ENCODE results near the gene NUDT16L1.

Gene NUDT16L1

GRCh38 chr16:4663777-4664465 lies 29.4 kb upstream of the NUDT16L1 start:
- no peak for DNase-seq (ENCODE audit: low read depth in 2 of 2, low spot score in 1 of 2)

GRCh38 chr16:4664538-4665418 lies 28.6 kb upstream of the NUDT16L1 start:
- DNase-seq (ENCODE audit: low read depth in 2 of 2, low spot score in 1 of 2), result no peak

DNA sequence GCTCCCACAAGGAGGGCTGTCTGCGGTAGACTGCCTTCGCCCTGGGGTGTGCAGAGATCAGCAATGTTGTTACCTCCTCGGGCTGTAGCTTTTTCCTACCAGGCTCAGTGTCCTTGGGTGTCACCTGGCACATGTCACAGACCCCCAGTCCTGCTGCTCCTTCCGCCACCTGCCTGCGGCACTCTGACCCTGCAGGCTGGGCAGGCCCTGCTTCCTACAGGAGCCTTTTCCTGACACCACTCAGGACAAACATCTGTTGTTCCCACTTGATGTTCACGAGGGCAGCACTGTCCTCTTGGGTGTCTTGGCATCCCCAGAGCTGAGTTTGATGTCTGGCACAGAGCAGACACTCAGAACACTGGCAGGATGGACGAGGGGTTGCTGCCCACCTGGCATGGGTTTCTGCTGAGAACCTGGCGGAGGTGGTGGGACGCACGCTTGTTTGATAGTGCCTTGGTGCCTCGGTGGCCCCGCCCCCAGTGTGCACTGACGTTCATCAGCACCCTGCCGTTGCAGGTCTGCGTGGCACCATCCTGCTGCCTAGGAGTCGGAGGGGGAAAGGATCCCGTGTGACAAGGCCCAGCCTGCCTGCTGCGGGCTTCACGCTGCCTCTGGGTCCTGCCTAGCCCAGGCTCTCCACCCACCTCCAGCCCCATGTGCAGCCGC lies 26.7 kb upstream of the NUDT16L1 start:
- no peak for DNase-seq (ENCODE audit: low read depth in 2 of 2, low spot score in 1 of 2)

GRCh38 chr16:4667203-4667963 lies 26.0 kb upstream of the NUDT16L1 start:
- no peak for DNase-seq (ENCODE audit: low read depth in 2 of 2, low spot score in 1 of 2)

- no peak for DNase-seq (ENCODE audit: low read depth in 2 of 2, low spot score in 1 of 2)
Observed at GRCh38 chr16:4668313-4668960, 24.9 kb upstream of the NUDT16L1 start.

DNA sequence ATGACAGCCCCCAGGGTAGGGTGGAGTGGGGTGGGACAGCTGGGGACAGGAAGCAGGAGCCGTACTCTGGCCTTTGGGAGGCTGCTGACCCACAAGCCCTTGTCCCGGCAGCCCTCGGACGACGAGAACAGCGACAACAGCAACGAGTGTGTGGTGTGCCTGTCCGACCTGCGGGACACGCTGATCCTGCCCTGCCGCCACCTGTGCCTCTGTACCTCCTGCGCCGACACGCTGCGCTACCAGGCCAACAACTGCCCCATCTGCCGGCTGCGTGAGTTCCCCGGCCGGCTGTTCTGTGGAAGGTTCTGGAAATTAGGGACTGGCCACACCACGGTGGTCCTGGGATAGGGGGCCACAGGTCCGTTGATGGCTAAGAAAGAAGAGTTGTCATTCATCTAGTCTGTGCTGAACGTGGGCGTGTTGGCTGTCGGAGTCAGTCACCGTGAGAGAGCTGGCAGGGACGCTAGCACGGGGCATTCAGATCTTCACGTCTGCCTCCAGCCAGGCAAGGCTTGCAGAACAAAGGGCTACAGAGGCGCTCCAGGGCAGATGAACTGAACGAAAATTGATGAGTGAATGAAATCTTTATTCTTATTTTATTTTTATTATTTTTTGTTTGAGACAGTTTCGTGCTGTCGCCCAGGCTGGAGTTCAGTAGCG lies 19.8 kb upstream of the NUDT16L1 start:
- no peak for DNase-seq (ENCODE audit: low read depth in 2 of 2, low spot score in 1 of 2)

DNA sequence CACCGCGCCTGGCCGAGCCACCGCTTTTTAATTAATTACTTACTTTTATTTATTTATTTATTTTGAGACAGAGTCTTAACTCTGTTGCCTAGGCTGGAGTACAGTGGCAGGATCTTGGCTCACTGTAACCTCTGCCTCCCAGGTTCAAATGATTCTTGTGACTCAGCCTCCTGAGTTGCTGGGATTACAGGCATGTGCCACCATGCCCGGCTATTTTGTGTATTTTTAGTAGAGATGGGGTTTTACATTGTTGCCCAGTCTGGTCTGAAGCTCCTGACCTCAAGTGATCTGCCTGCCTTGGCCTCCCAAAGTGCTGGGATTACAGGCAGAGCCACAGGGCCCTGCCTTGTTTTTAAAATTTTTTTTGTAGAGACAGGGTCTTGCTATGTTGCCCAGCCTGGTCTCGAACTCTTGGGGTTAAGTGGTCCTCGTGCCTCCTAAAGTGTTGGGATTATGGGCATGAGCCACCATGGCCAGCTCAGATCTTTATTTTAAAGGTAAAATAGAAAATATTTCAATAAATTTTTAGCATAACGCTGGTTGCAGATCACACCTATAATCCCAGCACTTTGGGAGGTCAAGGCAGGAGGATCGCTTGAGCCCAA lies 18.3 kb upstream of the NUDT16L1 start:
- DNase-seq (ENCODE audit: low read depth in 2 of 2, low spot score in 1 of 2), result no peak

- peak; percentile 19 to 35 for DNase-seq (ENCODE audit: low read depth in 2 of 2, low spot score in 1 of 2)
Observed at GRCh38 chr16:4675864-4676786, 17.2 kb upstream of the NUDT16L1 start.

- DNase-seq (ENCODE audit: low read depth in 2 of 2, low spot score in 1 of 2), result no peak
Observed at GRCh38 chr16:4676831-4677230, 16.5 kb upstream of the NUDT16L1 start.

- DNase-seq (ENCODE audit: low read depth in 2 of 2, low spot score in 1 of 2), result no peak
Observed at GRCh38 chr16:4677390-4677789, 16.0 kb upstream of the NUDT16L1 start.

- DNase-seq (ENCODE audit: low read depth in 2 of 2, low spot score in 1 of 2), result no peak
Observed at GRCh38 chr16:4677994-4678393, 15.4 kb upstream of the NUDT16L1 start.

DNA sequence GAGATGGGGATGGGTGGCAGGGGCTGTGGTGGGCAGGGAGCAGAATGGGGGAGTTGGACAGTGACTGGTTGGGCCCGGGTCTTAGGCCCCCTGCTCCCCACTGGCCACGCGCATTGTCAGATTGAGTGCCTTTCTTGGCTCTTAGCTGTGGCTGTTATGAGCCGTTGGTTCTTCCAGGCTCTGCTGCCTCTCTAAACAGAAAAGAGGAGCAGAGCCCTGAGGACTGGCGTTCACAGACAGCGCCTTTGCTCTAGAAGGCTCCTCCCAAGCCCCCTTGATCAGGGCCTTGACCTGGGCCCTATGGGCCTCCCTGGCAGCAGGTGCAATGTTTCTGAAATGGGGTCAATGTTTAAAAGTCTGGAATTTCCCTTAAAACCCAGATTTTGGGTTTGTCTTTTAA lies 14.8 kb upstream of the NUDT16L1 start:
- DNase-seq (ENCODE audit: low read depth in 2 of 2, low spot score in 1 of 2), result no peak

DNA sequence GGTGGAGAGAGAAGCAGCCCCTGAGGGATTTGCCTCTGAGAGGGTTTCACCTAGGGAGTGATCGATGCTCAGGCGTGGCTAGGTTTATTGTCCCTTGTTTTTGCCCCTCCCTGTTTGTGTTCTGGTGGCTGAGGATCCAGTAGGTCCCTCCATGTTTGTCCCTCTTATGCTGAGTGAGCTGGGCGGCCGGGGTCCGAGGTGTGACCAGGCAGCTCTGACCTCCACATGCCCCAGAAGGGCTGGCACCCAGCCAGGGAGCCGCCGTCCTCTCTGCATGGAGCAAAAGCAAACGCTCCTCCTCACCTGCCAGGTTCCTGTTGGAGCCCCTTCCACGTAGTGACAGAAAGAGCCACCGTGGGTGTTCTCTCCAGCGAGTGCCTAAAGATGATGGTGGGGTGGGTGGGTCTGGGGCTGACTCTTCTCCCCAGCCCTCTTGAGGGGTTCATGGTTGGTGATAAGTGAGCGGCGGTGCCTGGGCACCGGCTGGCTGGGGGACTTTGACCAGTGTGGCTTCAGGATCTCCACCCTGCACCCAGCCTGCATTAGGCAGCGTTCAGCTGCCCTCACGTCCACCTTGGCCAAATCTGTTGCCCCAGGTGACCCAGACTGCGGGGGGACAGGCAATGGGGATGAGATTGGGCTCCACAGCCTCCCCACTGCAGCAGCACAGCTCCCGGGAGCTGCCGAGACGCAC lies 14.1 kb upstream of the NUDT16L1 start:
- no peak for DNase-seq (ENCODE audit: low read depth in 2 of 2, low spot score in 1 of 2)

DNA sequence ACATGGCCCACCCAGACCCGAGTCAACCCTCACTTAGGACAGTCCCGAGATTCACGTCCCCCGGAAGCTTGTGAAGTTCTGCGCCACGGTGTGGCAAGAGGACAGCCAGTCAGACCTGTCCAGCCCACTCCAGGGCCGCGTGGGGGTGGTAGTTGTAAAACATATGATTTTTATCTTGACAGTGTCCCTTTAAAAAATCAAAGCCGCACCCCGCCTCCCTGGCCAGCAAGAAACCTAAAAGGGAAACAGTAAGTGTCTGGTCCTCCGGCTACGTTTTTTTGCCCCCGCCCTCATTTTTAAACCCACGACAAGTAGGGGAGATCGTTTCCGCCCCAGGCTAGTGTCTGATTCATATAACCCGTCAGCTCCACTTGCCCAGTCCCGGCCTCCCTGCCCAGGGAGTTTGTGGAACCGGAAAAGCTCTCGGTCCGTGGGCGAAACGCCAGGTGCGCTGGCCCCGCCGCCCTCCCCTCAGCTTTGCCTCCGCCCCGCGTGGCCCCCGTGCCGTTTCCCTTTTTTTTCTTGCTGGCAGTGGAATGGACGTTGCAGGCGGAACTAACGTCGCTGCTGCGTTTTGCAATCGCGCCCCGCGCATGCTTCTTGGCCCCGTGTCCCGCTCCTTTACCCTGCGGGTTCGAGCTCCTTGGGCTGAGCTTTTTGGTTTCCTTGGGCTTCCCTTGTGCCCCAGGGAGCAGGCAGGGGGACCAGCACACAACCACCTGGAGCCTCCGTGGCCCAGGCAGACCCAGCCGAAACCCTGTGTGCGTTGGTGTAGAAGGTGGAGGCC lies 13.3 kb upstream of the NUDT16L1 start:
- no peak for DNase-seq (ENCODE audit: low read depth in 2 of 2, low spot score in 1 of 2)

DNA sequence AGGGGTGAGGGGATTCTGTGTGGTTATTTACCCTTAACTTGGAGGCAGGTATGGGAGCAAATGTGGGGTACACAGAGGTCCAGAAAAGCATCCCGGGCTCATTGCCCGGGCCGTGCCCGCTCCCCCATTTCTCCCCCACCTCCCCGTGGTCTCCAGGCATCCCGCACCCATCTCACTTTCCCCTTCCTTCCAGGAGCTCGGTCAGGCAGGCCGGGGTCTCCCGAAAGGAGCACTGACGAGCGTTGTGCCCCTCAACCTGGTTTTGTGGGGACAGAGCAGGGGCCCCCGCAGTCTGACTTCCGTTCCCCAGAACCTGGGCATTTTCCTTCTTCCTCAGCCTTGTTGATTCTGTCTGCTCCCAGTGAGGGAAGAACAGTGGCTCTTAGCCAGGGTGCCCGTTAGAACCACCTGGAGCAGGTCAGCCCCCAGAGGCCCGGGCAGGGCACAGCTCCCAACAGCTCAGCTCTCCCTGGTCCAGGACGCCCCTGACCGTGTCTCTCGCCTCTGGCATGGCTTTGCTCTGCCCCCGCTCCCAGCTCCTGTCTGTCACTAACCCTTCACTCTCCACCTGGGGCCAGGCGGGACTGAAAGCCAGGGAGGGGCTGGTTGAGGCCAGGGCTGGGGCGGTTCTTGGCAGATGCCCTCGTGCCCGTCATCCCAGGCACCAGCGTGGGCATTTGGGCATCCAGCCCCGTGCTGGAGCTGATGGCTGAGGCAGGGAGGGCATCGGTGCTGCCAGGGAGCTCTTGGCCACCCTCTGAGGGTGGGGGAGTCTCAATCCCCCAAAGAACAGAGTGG lies 12.5 kb upstream of the NUDT16L1 start:
- no peak for DNase-seq (ENCODE audit: low read depth in 2 of 2, low spot score in 1 of 2)

DNA sequence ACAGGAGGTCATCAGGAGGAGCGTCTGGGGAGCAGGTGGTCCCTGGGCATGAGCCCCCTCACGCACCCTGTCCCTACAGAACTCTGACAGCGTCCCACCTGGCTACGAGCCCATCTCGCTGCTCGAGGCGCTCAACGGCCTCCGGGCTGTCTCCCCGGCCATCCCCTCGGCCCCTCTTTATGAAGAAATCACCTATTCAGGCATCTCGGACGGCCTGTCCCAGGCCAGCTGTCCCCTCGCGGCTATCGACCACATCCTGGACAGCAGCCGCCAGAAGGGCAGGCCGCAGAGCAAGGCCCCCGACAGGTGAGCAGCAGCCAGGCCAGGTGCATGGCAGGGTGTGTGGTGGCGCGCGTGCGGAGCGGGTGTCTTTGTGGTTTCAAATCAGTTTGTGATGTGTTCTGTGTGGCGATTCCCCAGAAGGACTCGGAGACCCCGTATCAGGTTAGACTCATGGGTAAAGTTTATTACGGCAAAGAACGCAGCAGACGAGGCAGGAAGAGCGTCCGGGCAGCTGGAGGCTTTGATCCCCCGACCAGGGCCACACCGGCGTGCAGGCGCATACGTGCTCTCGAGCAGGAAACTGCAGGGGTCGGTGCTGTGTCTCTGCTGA lies 11.8 kb upstream of the NUDT16L1 start:
- no peak for DNase-seq (ENCODE audit: low read depth in 2 of 2, low spot score in 1 of 2)

All from stimulated activated CD8-positive, alpha-beta memory T cell treated with anti-CD3 and anti-CD28 coated beads, Interleukin-4, amount 100 ng/mL, for 4 hours (primary cell).